Large intestine (tissue), 3 donors: ENCODE results near the gene MAPK11. TPM values are rescaled to one million over a fixed set of nuclear protein-coding genes. Genes with fewer than 3 reads are reported as not detected.
A peak's percentile ranks its signal among the peaks of the same experiment; 100 is the strongest.

Experiments used
- DNase-seq, 2 donors: peaks; one replicate each; pipeline versions ENCODE4 v3.0.0 to v3.0.0-alpha.2; 2013
- H3K27ac ChIP-seq: one replicate; pipeline ENCODE4 v1.5.1; 2013; ENCODE audit warnings: low read length
- H3K27me3 ChIP-seq: 2 replicates; pipeline ENCODE4 v1.6.1; 2013; ENCODE audit warnings: low read length; ENCODE audit not compliant: control insufficient read depth, insufficient read depth
- H3K36me3 ChIP-seq: 2 replicates; pipeline ENCODE4 v1.6.1; 2013; ENCODE audit warnings: low read length; ENCODE audit not compliant: control insufficient read depth, insufficient read depth
- H3K4me1 ChIP-seq: one replicate; pipeline ENCODE4 v1.6.1; 2013; ENCODE audit warnings: low read length; ENCODE audit not compliant: control insufficient read depth, insufficient read depth
- H3K4me3 ChIP-seq: one replicate; pipeline ENCODE4 v1.5.1; 2013; ENCODE audit warnings: low read length
- H3K9me3 ChIP-seq: one replicate; pipeline ENCODE4 v1.6.1; 2013; ENCODE audit warnings: mild to moderate bottlenecking, low read depth, low read length, moderate library complexity; ENCODE audit not compliant: control insufficient read depth
- WGBS: methylation state at CpG from one replicate; pipeline ENCODE4 v1.1.5; 2013; ENCODE audit warnings: low lambda C conversion rate; ENCODE audit not compliant: insufficient coverage; 5-methylcytosine and 5-hydroxymethylcytosine counted together
- polyA plus RNA-seq: library from polyadenylated mRNA; unstranded; fragments of 120-200 nt; gene quantifications from one replicate; pipeline ENCODE4 v1.2.1, GENCODE V29; 2013

MAPK11 gene
- polyA plus RNA-seq, 1 donor, result 5.1 TPM

- no peak for DNase-seq
- H3K27ac ChIP-seq, result peak overlapping the region; percentile 76
- H3K4me3 ChIP-seq, result no peak overlapping the region
- H3K27me3 ChIP-seq, result no peaks in the 10 kb centered on the region
- peaks cover 37% of the 10 kb centered on the region for H3K4me1 ChIP-seq
- H3K9me3 ChIP-seq, result peaks cover 3% of the 10 kb centered on the region
- WGBS, result no CpG with 5 or more reads among the region's 7 CpGs
- peaks cover 13% of the 10 kb centered on the region for H3K36me3 ChIP-seq
These were observed 38.4 kb upstream of the MAPK11 start for GRCh38 chr22:50308597-50308935.

DNA sequence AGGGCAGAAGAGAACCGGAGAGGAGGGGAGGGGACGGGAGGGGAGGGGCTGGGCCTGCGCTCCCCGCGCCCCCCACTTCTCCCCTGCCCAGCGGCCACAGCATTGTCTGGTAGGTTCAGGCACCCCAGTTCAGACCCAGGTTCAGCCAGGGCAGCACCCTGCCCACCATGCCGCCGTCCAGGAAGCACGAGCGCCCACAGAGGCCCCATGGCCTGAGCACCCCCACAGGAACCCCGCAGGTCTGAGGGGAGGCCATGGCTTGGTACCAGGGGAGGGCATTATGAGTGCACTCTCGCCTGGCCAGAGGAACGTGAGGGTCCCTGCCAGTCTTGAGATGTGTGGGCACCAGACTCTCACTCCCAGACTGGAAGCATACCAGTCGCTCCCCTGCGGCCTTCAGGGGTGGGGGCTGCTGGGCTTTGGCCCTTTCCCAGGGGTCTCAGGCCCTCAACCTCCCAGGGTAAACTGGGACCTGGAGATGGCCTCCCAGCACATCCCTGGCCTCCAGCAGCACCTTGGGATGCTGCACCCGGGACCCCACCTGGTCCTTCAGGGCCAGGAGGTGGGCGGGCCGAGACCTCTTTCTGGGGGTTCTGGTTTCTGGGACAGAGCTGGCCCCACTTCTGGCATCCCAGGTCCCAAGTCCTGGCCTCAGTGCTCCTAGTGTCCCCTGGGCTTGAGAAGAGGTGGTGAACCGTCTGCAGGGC is 37.9 kb upstream of the MAPK11 start:
- no peak overlapping the region for H3K4me3 ChIP-seq
- no CpG with 5 or more reads among the region's 19 CpGs for WGBS

DNA sequence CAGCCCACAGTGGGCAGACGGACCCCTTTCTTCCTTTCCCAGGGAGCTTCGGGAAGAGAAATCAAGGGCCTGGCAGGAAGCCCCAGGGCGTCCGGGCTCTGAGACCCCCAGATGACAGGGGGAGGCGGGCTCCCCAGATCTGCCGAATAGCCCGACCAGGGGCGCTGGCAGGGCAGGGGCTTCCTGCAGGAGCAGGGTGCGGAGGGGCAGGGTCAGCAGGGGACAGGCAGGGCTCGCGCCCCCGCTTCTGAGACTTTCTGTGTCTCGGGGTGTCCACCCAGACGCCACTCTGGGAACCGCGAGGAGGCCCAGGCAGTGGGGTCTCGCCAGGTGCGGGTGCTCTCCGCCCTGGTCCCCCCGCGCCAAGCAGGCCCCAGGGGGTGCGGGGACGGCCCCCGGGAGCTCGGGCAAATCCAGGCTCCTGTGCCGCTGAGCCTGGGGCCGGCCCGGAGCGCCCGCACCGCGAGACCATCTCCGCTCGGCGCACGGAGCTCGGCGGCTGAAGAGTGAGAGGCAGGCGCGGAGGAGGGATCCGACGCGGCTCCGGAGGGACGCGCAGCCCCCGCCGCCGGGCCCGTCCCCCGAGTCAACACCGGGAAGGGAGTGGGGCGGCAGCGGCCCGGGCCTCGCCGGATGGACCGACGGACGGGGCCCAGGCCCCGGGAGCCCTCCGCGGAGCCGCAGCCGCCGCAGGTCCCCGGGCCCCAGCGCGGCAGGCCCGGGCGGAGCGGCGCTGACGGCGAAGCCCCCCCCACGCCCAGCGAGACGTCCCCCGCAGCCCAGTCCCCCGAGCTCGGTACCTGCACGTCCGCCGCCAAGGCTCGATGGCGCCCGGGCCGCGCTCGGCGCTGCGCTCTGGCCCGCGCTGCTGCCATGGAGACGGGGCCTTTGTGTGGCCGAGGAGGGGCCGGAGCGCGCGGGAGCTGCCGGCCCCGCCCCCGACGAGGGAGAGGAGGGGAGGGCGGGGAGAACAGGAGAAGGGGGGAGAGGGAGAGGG is 36.9 kb upstream of the MAPK11 start, which contains the start of gene PLXNB2:
PLXNB2 (minus strand) TSS at position 894 of the 997 bp plus-strand sequence. CDS start 17,062 bp downstream, outside the sequence.
- Histone ChIP-seq H3K27me3 (no peaks in the 10 kb centered on the region), H3K4me1 (peaks cover 52% of the 10 kb centered on the region), H3K4me3 (peak within 1 kb of the TSS; percentile 96)

More for the DNA sequence above, 37.9 kb upstream of the MAPK11 start:
- Histone ChIP-seq H3K27ac (peak overlapping the region; percentile 76), H3K4me1 (peaks cover 42% of the 10 kb centered on the region), H3K36me3 (peaks cover 18% of the 10 kb centered on the region), H3K27me3 (no peaks in the 10 kb centered on the region), H3K9me3 (peaks cover 3% of the 10 kb centered on the region)
- DNase-seq, result no peak

GRCh38 chr22:50305923-50306566 is 35.9 kb upstream of the MAPK11 start:
- DNase-seq, result peak in 1 of 2 donors; percentile 57
- no peaks in the 10 kb centered on the region for H3K9me3 ChIP-seq
- WGBS, result no CpG with 5 or more reads among the region's 21 CpGs
- peak overlapping the region; percentile 83 for H3K27ac ChIP-seq
- H3K36me3 ChIP-seq, result peaks cover 16% of the 10 kb centered on the region
- H3K27me3 ChIP-seq, result no peaks in the 10 kb centered on the region
- peaks cover 62% of the 10 kb centered on the region for H3K4me1 ChIP-seq
- H3K4me3 ChIP-seq, result peak overlapping the region; percentile 96

More for the DNA sequence above, 36.9 kb upstream of the MAPK11 start, which contains the start of gene PLXNB2:
- WGBS, result no CpG with 5 or more reads among the region's 105 CpGs
- peak; percentile 78 to 84 for DNase-seq
- H3K9me3 ChIP-seq, result peaks cover 2% of the 10 kb centered on the region
- H3K36me3 ChIP-seq, result peaks cover 18% of the 10 kb centered on the region
- peak within 1 kb of the TSS; percentile 83 for H3K27ac ChIP-seq

DNA sequence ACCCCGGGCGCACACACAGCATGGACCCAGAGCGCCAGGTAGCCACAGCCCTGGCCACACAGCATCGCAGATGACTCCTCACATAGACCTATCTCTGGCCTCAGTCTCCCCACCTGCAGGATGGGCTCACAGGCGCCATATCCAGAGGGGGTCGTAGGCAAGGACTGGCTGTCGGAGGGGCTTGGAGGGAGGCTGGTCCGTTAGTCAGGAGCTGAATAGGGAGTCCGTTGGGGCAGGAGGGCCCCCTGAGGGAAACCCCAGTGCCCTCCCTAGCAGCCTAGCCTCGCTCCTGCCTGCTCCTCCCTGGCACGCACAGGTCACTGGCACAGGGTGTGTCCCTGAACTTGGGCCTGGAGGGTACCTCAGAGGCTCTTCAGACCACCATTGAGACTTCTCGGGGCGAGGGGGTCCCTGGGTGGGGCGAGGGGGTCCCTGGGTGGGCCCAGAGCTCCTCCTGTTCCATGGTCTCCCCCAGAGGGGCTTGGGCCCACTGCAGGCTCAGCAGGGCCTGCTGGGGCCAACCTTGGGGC is 35.3 kb upstream of the MAPK11 start:
- WGBS, result no CpG with 5 or more reads among the region's 14 CpGs
- H3K4me1 ChIP-seq, result peaks cover 68% of the 10 kb centered on the region

DNA sequence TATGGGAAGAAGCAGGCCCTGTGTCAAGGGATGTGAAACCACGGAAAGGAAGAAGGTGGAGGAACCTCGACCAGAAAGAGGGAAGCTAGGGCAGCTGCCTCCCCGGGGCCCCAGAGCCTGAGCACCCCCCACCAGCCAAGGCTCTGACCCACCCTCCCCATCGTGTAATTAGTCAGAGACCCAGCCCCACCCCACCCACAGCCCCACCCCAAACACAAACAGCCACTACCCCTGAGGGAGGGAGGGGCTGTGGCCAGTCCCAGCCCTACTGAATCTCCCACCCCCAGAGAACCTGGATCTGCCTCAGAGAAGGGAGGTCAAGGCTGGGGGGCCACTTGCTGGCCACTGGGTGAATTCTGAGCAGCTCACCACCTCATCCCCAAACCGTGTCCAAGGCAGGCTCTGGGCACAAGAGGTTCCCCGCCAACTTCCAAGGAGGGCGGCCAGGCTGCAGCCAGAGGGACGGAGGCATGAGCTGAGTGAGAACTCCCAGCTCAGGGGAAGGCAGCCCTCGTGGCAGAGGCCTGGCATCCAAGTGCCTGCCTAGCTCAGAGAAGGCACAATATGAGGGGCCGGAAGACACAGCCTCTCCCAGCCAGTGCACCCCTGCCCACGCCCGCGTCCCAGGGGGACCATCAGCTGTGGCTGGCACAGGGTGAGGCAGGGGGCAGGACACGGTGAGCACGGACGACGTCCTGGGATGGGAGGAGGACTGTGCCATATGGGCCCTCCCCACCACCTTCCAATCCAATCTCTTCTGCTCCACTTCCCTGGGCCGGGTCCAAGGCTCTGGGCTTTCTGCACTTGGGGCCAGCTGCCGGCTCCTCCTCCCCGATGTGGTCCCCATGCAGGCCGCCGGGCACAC is 34.6 kb upstream of the MAPK11 start:
- Histone ChIP-seq H3K27ac (peak overlapping the region; percentile 83), H3K27me3 (no peaks in the 10 kb centered on the region), H3K4me1 (peaks cover 73% of the 10 kb centered on the region), H3K36me3 (peaks cover 19% of the 10 kb centered on the region), H3K4me3 (peak overlapping the region; percentile 96), H3K9me3 (no peaks in the 10 kb centered on the region)
- no peak for DNase-seq
- no CpG with 5 or more reads among the region's 22 CpGs for WGBS

More for the DNA sequence above, 35.3 kb upstream of the MAPK11 start:
- DNase-seq, result no peak
- peak overlapping the region; percentile 96 for H3K4me3 ChIP-seq
- H3K36me3 ChIP-seq, result peaks cover 19% of the 10 kb centered on the region
- no peaks in the 10 kb centered on the region for H3K27me3 ChIP-seq
- peak overlapping the region; percentile 83 for H3K27ac ChIP-seq
- H3K9me3 ChIP-seq, result no peaks in the 10 kb centered on the region

DNA sequence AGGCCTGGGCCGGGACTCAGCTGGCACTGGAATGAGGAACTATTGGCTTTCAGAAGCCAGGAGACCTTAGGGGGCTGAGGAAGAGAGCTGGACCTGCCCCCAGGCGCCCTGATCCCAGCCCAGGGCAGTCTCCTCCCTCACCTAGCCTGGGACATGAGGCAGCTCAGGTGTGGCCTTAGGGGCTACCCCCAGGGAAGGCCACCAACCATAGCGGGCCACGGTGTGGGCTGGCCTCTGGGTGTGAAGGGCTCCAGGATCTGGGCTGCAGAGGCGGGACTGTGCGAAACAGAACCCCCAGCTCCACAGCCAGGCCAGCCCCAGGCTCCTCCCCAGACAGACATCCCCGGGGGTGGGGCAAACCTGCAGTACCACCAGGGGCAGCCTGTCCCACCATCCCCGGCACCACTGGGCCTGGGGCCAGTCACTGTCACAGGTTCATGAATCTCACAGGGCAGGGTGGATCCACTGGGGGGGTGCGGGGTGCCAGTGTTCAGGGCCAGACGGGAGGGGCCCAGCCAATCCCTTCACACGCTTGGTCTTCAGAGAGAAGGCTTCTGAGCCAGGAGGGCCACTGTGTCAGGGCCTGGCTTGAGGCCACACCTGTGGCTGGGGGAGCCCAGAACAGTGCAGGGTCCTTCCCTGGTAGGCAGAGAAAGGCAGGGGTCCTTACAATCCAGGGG is 33.8 kb upstream of the MAPK11 start:
- Histone ChIP-seq H3K4me3 (no peak overlapping the region), H3K4me1 (peaks cover 69% of the 10 kb centered on the region), H3K27ac (peak overlapping the region; percentile 62), H3K36me3 (peaks cover 19% of the 10 kb centered on the region), H3K27me3 (no peaks in the 10 kb centered on the region), H3K9me3 (no peaks in the 10 kb centered on the region)
- WGBS, result no CpG with 5 or more reads among the region's 11 CpGs
- DNase-seq, result no peak

DNA sequence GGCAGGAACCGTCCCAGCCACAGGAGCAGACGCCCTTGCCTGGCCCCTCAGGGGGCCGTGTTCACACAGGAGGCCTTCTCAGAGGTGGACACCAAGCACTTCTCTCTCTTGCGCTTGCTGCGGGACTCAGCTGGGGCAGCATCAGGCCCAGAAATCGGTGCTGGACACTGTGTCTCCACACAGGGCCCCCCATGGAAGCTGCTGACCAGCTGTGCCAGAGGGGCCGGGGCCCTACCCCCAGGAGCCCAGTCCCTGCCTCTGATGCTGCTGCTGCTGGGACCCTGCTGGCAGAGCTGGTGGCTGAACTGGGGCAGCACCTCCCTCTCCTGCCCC is 33.3 kb upstream of the MAPK11 start:
- no peaks in the 10 kb centered on the region for H3K27me3 ChIP-seq
- no CpG with 5 or more reads among the region's 7 CpGs for WGBS
- no peak overlapping the region for H3K4me3 ChIP-seq
- DNase-seq, result no peak
- peaks cover 19% of the 10 kb centered on the region for H3K36me3 ChIP-seq
- H3K27ac ChIP-seq, result peak overlapping the region; percentile 62
- no peaks in the 10 kb centered on the region for H3K9me3 ChIP-seq
- peaks cover 73% of the 10 kb centered on the region for H3K4me1 ChIP-seq

DNA sequence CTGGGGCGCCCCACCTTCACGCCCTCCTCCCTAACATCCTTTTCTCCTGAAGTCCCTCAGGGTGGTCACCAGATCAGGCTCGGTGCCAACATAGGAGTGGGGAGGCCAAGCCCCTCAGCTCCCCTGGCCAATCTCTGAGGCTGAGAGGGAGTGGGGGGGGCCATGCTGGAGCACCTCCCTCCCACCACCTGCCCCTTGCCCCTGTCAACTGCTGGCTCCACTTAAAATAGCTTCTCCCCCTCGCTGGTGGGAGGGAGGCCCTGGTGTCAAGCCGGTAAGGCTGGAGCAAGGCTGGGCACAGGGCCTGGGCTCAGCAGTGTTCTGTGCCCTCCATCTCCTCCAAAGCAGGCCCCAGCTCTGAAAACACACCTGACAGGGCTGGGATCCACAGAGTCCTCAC is 32.4 kb upstream of the MAPK11 start:
- Histone ChIP-seq H3K4me3 (no peak overlapping the region), H3K36me3 (peaks cover 19% of the 10 kb centered on the region), H3K4me1 (peaks cover 74% of the 10 kb centered on the region), H3K27me3 (no peaks in the 10 kb centered on the region), H3K9me3 (no peaks in the 10 kb centered on the region), H3K27ac (peak overlapping the region; percentile 62)
- no peak for DNase-seq
- WGBS, result no CpG with 5 or more reads among the region's 5 CpGs
